ENCODE measurements around the gene RUNX1.

The RUNX1 gene

GRCh38 chr21:35079181-35079580 is 30.1 kb upstream of the RUNX1 start:
- TF ChIP-seq FOXK2 (IDR thresholded peaks at IDR 0.05) = no peak
- TF ChIP-seq ZNF384 (IDR thresholded peaks at IDR 0.05) = no peak
- TF ChIP-seq HDGF (IDR thresholded peaks at IDR 0.05; ENCODE audit: borderline replicate concordance) = no peak
- TF ChIP-seq NFRKB (IDR thresholded peaks at IDR 0.05) = no peak
- no peak for TF ChIP-seq FOXA1 (IDR thresholded peaks at IDR 0.05)
- no peak for TF ChIP-seq ARNT (IDR thresholded peaks at IDR 0.05)
- TF ChIP-seq BHLHE40 (IDR thresholded peaks at IDR 0.05; ENCODE audit: borderline replicate concordance) = no peak
- TF ChIP-seq, protein P1, sequence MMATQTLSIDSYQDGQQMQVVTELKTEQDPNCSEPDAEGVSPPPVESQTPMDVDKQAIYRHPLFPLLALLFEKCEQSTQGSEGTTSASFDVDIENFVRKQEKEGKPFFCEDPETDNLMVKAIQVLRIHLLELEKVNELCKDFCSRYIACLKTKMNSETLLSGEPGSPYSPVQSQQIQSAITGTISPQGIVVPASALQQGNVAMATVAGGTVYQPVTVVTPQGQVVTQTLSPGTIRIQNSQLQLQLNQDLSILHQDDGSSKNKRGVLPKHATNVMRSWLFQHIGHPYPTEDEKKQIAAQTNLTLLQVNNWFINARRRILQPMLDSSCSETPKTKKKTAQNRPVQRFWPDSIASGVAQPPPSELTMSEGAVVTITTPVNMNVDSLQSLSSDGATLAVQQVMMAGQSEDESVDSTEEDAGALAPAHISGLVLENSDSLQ (IDR thresholded peaks at IDR 0.05) = no peak
- no peak for TF ChIP-seq LEF1 (IDR thresholded peaks at IDR 0.05; ENCODE audit: borderline replicate concordance)
- no peak for TF ChIP-seq L3MBTL2 (conservative IDR thresholded peaks at IDR 0.05)
- no peak for TF ChIP-seq SUZ12 (IDR thresholded peaks at IDR 0.05)
- TF ChIP-seq SP1 (IDR thresholded peaks at IDR 0.05) = no peak
- no peak for TF ChIP-seq ELF4 (IDR thresholded peaks at IDR 0.05)
- TF ChIP-seq TARDBP (IDR thresholded peaks at IDR 0.05) = no peak
- no peak for TF ChIP-seq CTBP1 (IDR thresholded peaks at IDR 0.05; ENCODE audit: borderline replicate concordance)
- no peak for TF ChIP-seq FOXM1 (IDR thresholded peaks at IDR 0.05; ENCODE audit: borderline replicate concordance)
- ChIA-PET POLR2A (no interaction called here), CTCF (no interaction called here)
- DNase-seq (ENCODE audit: extremely low spot score) = no peak

- TF ChIP-seq ELF4 (IDR thresholded peaks at IDR 0.05) (no peak), LEF1 (IDR thresholded peaks at IDR 0.05; ENCODE audit: borderline replicate concordance) (no peak), SP1 (IDR thresholded peaks at IDR 0.05) (no peak), NFRKB (IDR thresholded peaks at IDR 0.05) (no peak), L3MBTL2 (conservative IDR thresholded peaks at IDR 0.05) (no peak), FOXA1 (IDR thresholded peaks at IDR 0.05) (no peak), BHLHE40 (IDR thresholded peaks at IDR 0.05; ENCODE audit: borderline replicate concordance) (no peak), ZNF384 (IDR thresholded peaks at IDR 0.05) (no peak), CTBP1 (IDR thresholded peaks at IDR 0.05; ENCODE audit: borderline replicate concordance) (no peak), ARNT (IDR thresholded peaks at IDR 0.05) (no peak), FOXM1 (IDR thresholded peaks at IDR 0.05; ENCODE audit: borderline replicate concordance) (no peak), FOXK2 (IDR thresholded peaks at IDR 0.05) (no peak)
- TF ChIP-seq, protein P1 (IDR thresholded peaks at IDR 0.05) = no peak
- ChIA-PET CTCF (no interaction called here), POLR2A (no interaction called here)
- no peak for DNase-seq (ENCODE audit: extremely low spot score)
These were observed 28.9 kb upstream of the RUNX1 start for GRCh38 chr21:35077975-35078374.

DNA sequence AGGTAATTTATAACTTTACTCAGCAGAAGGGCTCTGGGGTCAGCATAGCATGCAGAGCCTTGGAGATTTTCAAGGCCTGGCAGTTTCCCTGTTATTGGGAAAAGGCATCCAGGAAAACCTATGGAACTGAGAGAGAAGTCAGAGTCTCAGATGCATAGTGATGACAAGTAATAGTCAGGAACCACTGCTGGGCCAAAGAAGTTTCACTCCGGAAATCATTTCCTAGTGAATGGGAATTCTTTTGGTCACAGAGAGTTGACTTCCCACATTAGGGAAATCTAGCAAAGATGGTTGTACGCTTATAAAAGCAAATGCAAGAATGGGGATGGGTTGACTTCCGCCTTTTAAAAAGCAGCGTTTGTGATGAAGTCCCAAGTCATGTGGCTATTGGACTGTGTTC is 28.4 kb upstream of the RUNX1 start:
- DNase-seq (ENCODE audit: extremely low spot score) = no peak
- ChIA-PET POLR2A (no interaction called here), CTCF (no interaction called here)
- TF ChIP-seq LEF1 (IDR thresholded peaks at IDR 0.05; ENCODE audit: borderline replicate concordance) (no peak), NFRKB (IDR thresholded peaks at IDR 0.05) (no peak), HDGF (IDR thresholded peaks at IDR 0.05; ENCODE audit: borderline replicate concordance) (no peak), BHLHE40 (IDR thresholded peaks at IDR 0.05; ENCODE audit: borderline replicate concordance) (no peak), SUZ12 (IDR thresholded peaks at IDR 0.05) (no peak), TARDBP (IDR thresholded peaks at IDR 0.05) (no peak), FOXM1 (IDR thresholded peaks at IDR 0.05; ENCODE audit: borderline replicate concordance) (no peak), ELF4 (IDR thresholded peaks at IDR 0.05) (no peak), ZNF384 (IDR thresholded peaks at IDR 0.05) (no peak), ARNT (IDR thresholded peaks at IDR 0.05) (no peak), SP1 (IDR thresholded peaks at IDR 0.05) (no peak), FOXA1 (IDR thresholded peaks at IDR 0.05) (no peak), CTBP1 (IDR thresholded peaks at IDR 0.05; ENCODE audit: borderline replicate concordance) (no peak), FOXK2 (IDR thresholded peaks at IDR 0.05) (no peak), L3MBTL2 (conservative IDR thresholded peaks at IDR 0.05) (no peak)
- TF ChIP-seq, protein P1 (IDR thresholded peaks at IDR 0.05) = no peak

- TF ChIP-seq FOXA1 (IDR thresholded peaks at IDR 0.05) = no peak
- no peak for TF ChIP-seq CTBP1 (IDR thresholded peaks at IDR 0.05; ENCODE audit: borderline replicate concordance)
- TF ChIP-seq, protein P1 (IDR thresholded peaks at IDR 0.05) = no peak
- TF ChIP-seq SP1 (IDR thresholded peaks at IDR 0.05) = no peak
- POLR2A ChIA-PET = no interaction called here
- DNase-seq (ENCODE audit: extremely low spot score) = no peak
- CTCF ChIA-PET = no interaction called here
These were observed 26.4 kb upstream of the RUNX1 start for GRCh38 chr21:35075546-35075945.

GRCh38 chr21:35072960-35073359 is 23.9 kb upstream of the RUNX1 start:
- no peak for DNase-seq (ENCODE audit: extremely low spot score)
- TF ChIP-seq L3MBTL2 (conservative IDR thresholded peaks at IDR 0.05) (no peak), HDGF (IDR thresholded peaks at IDR 0.05; ENCODE audit: borderline replicate concordance) (no peak), FOXM1 (IDR thresholded peaks at IDR 0.05; ENCODE audit: borderline replicate concordance) (no peak), FOXA1 (IDR thresholded peaks at IDR 0.05) (no peak), SUZ12 (IDR thresholded peaks at IDR 0.05) (no peak), BHLHE40 (IDR thresholded peaks at IDR 0.05; ENCODE audit: borderline replicate concordance) (no peak), TARDBP (IDR thresholded peaks at IDR 0.05) (no peak), SP1 (IDR thresholded peaks at IDR 0.05) (no peak), NFRKB (IDR thresholded peaks at IDR 0.05) (no peak), LEF1 (IDR thresholded peaks at IDR 0.05; ENCODE audit: borderline replicate concordance) (no peak), CTBP1 (IDR thresholded peaks at IDR 0.05; ENCODE audit: borderline replicate concordance) (no peak), ZNF384 (IDR thresholded peaks at IDR 0.05) (no peak), FOXK2 (IDR thresholded peaks at IDR 0.05) (no peak), ELF4 (IDR thresholded peaks at IDR 0.05) (no peak), ARNT (IDR thresholded peaks at IDR 0.05) (no peak)
- TF ChIP-seq, protein P1 (IDR thresholded peaks at IDR 0.05) = no peak
- POLR2A ChIA-PET = no interaction called here
- CTCF ChIA-PET = no interaction called here

All from HEK293T (cell line).